EH (cell line): ENCODE measurements around the gene NT5DC4.
"Not testable (repeated sequence)": the region's sequence is repeated elsewhere in the genome, so short reads cannot be mapped to it uniquely, and the experiment has no call there.

Source experiments
- DNase-seq: peaks from one replicate; pipeline ENCODE4 v3.0.0-alpha.2; 2015; ENCODE audit warnings: low read depth

The NT5DC4 gene

DNA sequence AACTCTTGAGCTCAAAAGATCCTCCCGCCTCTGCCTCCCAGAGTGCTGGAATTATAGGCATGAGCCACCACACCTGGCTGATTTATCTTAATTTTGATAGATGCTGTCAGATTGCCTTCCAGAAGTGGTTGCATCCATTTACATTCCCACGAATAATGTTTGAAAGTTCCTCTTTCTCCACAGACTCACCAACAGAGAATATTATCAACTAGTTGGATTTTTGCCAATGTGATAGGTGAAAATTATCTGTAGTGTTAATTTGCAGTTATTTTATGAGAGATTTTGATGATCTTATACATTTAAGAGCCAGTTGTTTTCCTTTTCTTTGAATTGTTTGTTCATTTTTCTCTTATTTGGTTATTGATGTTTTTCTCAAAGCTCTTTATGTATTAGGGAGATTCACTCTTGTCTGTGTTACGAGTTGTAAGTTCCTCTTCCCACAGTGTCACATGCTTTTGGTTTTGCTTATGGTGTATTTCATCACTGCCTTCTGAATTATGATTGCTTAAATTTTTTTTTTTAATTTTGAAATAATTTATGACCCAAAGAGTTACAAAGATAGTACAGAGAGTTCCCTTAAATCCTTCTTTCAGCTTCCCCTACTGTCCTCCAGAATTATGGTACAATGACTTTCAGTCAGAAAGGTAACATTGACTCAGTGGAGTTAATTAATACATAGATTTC lies 20.7 kb upstream of the NT5DC4 start:
- no peak for DNase-seq

DNA sequence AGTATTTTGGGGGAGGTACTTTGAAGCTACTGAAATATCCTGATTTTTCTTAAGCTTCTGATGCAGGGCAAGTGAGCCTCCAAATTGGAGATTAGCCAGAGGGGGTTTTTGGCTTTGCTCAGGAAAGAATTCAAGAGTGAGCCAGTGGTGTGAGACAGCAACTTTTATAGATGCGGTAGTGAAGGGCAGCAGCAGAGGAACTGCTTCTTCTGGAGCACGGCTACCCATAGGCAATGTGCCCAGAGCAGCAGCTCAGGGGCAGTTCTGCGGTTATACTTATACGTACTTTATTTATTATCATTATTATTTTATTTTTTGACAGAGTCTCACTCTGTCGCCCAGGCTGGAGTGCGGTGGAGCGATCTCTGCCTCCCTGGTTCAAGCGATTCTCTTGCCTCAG lies 19.8 kb upstream of the NT5DC4 start:
- DNase-seq = no peak

DNA sequence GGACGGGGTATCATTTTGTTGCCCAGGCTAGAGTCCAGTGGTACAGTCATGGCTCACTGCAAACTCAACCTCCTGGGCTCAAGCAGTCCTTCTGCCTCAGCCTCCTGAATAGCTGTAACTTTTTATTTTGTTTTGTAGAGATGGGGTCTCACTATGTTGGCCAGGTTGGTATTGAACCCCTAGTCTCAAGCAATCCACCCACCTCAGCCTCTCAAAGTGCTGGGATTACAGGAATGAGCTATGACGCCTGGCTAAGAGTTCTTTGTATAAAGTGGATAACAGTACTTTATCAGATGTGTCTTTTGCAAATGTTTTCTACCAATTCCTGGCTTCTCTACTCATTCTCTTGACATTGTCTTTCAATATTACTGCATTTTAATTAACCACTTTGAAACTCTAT lies 17.1 kb upstream of the NT5DC4 start:
- DNase-seq = no peak

DNA sequence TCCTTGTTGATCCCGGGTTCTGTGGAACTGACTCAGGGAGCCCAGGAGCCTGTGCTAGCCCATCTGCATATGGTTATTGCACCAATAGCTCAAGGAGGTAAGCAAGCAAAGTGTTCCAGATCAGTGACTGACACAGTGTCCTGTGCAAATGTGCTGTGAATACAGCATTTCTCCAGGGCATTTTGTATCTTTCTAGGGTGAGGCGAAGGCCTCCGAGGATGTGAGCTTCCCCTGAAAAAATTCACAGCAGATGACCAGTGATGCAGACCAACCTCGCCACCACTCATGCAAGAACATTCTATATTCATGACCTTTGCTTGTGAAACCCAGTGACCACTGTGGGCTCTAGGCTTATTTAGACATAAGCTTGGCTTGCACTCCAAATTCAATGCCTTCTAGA lies 15.2 kb upstream of the NT5DC4 start:
- peak; percentile 22 for DNase-seq

DNA sequence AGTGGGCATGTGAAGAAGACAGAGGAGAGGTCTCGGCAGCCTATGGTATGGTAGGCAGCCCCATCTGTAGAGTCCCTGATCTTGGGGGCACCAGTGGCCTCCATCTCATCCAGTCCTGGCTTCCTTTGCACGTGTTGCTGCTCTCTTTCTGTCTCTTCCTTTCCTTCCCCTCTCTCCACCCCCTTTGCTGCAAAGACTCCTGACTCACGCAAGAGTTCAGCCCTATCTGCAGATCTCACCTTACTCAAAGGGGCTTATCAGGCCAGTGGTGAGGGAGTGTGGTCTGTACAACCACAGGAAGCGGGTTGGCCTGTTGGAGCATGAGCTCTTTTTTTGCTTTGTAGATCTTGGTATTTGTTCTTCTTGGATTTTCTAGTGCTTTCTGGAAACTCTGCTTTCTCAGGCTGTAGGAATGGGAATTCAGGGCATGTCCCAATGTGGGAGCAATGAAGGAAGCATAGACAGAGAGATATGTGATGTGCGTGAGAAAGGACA lies 14.6 kb upstream of the NT5DC4 start:
- DNase-seq = peak; percentile 83

DNA sequence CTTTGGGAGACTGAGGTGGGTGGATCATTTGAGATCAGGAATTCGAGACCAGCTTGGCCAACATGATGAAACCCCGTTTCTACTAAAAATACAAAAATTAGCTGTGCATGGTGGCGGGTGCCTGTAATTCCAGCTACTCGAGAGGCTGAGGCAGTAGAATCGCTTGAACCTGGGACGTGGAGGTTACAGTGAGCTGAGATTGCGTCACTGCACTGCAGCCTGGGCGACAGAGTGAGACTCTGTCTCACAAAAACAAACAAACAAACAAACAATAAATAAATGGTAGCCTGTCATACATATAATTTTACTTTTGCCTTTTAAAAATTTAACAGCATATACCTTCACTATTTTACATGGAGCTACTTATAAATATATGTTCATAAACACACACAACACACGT lies 13.9 kb upstream of the NT5DC4 start:
- DNase-seq = not testable (repeated sequence)

DNA sequence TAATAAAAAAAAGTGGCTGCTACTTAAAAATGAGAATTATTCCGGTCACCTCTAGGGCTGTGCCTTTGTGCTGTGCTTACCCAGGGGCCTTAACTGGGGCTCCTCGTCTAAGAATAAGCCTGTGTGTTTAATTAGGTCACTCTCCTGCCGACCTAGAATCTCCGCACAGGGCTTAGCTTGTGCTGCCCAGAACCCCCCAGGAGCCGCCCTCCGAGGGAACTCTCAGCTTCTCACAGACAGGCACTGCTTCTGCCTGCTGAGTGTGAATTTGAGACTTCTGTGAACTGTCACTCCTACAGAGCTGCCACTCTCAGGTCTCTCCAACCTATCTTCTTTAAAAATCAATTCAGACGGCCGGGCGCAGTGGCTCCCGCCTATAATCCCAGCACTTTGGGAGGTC lies 11.9 kb upstream of the NT5DC4 start:
- no peak for DNase-seq

DNA sequence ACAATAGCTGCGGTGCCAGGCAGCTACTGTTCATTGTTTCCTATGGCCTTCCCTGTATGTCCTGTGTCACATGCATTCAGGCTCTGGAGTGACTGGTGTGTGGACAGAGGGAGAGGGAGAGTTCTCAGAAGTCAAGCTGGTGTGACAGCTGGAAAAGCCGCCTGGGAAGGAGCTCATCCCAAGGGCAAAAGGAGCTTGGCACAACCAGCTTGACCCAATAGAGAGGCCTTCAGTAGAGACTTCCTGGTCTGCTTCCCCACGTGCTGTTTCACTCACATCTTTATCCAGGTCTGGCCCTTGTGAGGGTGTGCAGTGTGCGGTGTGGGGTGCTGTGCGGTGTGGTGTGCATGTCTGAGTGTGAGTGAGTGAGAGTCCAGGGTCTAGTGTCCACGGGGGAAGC lies 11.1 kb upstream of the NT5DC4 start:
- no peak for DNase-seq

DNA sequence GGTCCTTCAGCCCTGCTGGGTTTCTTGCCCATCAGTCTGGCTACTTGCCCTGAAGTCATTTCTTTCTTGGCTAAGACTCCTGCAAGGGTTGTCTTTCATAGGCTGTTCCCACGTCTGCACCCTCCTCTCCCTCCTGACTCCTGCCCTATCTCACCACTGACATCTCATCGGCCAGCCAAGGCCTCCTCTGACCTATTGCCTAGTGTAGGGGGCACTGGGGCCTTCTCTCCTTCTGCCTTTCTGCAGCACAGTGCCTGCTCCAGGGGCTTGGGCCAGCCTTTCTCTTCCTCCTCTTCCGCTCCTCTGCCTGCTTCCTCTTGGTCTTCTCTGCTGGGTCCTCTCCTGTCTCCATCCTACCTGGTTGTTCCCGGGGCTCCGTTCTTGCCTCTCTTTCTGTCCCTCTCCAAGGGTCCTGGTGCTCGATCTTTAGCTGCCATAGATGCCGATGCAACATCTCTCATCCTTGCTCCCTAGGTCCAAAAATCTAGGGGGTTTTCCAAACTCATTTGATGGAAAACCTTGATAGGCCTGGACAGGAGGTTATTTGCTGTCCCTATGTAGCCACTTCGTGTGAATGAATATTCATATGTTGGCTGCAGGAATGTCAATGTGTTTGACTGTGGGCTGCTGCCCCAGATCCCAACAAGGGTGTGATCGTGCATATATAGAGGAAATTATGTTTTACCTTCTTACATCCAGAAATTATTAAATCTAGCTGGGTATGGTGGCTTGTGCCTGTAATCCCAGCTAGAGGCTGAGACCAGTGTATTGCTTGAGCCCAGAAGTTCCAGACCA lies 9.7 kb upstream of the NT5DC4 start:
- no peak for DNase-seq

DNA sequence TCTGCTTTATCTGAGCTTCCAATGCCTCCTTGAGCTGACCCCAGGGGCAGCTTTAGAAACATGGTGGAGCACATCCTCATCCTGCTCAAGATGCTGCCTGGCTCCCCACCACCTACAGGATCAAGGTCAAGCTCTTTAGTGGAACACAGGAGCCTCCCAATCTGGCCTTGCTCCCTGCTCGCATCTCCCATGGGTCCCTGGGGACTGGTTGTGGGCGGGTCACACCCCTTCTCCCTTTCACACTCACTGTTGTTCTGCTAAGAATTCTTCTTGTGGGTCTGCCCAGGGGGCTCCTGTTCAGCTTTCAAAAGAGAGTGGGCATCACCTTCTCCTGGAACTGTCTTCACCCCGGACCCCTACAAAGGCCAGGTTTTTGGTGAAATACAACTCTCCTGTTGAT lies 8.4 kb upstream of the NT5DC4 start:
- no peak for DNase-seq

DNA sequence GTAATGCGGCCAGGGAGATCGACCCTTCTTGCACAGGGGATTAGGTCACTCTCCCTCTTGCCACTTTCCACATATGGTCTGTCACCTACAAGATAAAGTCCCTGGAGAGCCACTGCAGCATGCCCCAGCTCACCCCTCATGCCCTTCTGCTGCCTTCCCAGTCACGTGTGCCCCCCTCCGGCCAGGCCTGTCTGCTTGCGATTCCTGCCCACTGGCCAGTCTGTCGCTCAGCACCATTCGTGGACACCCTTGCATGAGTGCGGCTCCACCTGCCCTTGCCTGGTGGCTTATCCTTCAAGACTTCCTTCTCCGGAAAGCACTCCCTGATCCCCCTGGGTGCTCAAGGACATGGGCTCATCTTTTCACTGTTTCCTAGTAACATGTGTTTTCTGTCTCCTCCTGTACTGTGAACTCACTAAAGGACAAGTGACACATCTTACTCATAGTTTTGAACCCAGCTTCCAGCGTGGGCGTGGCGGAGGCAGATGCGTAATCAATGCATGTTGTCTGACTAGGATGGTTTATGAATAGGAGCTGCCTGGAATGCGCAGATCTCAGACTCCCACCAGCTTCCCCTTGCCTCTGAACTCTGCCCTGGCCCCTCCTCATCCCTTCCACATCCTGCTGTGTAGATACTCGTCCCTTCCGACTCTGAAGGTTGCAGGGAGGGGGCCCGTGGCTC lies 7.8 kb upstream of the NT5DC4 start:
- DNase-seq = peak; percentile 58

DNA sequence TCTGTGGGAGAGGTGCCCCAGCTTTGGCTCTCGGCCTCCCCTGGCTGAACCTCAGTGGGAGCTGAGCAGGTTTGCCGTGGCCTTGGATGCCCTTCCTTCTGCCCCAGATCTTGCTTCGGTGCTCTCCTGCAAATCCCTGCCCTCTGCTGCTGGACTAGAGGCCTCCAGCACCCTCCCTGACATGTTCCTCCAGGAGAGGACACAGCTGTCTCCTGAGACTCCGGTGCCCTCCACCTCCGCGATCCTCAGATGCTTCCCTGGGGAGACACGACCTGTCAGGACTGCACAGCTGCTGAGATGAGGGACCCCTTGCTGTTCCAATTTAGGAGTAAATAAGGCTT lies 7.3 kb upstream of the NT5DC4 start:
- no peak for DNase-seq

DNA sequence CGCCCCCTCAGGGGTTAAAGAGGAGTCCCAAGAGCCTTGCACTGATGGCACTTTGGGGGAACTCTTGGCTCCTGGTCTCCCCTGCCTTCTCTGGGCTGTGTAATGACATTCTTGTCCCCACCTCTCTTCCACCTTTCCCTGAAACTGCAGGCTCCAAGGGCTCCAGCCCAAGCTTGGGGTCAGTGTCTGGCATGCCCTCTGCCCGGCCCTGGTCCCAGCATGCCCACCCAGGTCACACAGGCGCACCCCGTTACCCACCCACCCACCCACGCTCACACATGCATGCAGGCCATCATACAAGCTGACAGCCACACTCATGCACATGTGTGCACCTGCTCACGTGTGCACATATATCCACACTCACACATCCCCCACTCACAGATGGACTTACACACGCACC lies 6.9 kb upstream of the NT5DC4 start:
- DNase-seq = no peak

DNA sequence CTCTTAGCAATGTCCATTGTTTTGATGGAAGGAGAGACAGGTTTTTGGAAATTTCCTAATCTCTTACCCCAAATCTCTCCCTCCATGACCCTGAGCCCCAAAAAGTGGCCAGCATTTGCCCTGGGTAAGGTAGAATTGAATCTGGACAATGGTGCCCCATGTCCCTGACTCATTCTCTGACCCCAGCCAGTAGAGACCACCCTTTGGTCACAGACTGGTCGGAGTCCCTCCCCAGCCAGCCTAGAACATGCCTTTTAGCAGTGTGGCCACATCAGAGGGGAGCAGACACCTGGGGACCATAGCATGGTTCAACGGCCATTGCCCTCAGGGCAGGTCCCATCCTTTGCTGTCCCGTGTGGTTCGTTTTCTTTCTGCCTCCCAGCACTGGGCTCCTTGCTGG lies 6.5 kb upstream of the NT5DC4 start:
- DNase-seq = no peak

DNA sequence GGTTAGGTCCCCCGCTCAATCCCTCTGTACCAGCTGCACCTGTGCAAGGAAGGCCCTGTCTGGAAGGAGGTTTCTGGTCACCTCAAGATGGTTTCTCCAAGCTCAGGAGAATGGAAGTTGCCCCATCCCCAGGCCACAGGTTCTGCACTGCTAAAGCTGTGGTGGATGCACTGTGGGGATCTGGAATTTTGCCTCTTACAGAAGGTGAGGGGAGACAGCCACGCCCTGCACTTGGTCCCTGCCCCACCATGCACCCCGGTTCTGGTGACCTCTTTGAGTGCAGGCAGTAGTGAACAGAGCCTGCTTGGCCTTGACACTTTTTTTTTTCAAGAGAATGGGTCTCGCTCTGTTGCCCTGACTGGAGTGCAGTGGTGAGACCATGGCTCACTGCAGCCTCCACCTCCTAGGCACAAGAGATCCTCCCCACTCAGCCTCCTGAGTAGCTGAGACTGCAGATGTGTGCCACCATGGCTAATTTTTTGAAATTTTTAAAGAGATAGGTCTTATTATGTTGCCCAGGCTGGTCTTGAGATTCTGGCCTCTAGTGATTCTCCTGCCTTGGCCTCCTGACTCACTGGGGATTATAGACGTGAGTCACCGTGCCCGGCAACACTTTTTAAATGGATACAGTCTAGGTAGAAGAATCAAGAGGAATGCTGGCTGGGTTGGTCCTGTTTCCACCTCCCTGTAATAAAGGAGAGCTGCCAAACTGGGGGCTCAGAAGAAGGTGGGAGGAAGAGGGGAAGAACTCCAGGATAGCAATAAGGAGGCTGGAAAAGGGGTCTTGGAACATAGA lies 5.8 kb upstream of the NT5DC4 start:
- peak; percentile 61 for DNase-seq

DNA sequence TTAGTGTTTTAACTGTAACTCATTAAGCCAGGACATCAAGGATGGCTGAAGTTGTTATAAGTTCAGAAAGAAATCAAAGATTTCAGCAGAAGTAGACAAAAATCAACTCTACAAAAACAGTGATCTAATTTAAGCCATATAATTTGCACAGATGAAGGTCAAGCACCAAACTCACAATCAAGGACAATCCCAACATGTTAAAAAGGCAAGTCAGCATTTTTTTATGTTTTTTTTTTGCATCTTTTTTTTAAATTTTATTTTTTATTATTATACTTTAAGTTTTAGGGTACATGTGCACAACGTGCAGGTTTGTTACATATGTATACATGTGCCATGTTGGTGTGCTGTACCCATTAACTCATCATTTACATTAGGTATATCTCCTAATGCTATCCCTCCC lies 4.7 kb upstream of the NT5DC4 start:
- DNase-seq = not testable (repeated sequence)

DNA sequence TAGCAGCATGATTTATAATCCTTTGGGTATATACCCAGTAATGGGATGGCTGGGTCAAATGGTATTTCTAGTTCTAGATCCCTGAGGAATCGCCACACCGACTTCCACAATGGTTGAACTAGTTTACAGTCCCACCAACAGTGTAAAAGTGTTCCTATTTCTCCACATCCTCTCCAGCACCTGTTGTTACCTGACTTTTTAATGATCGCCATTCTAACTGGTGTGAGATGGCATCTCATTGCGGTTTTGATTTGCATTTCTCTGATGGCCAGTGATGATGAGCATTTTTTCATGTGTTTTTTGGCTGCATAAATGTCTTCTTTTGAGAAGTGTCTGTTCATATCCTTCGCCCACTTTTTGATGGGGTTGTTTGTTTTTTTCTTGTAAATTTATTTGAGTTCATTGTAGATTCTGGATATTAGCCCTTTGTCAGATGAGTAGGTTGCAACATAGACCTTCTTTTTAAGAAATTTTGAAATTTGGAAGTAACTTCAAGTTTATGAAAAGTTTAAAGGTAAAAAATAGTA lies 3.9 kb upstream of the NT5DC4 start:
- not testable (repeated sequence) for DNase-seq

DNA sequence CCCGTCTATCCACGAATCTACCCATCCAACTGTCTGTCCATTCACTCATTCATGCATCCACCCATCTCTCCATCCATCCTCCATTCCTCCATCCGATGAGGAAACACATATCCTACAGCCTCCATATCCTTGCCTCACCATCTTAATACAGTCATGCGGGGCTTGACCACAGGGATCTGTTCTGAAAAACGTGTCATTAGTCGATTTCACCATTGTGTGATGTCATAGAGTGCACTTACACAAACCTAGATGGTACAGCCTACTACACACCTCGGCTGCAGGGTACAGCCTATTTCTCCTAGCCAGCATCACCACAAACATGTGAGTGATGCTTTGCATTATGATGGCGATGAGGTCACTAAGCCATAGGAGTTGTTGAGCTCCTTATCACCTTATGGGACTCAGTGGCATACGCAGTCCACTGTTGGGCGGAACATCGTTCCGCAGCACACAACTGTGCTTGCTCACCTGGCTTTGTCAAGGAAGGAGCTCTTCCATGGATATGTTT lies 1.9 kb upstream of the NT5DC4 start:
- no peak for DNase-seq

DNA sequence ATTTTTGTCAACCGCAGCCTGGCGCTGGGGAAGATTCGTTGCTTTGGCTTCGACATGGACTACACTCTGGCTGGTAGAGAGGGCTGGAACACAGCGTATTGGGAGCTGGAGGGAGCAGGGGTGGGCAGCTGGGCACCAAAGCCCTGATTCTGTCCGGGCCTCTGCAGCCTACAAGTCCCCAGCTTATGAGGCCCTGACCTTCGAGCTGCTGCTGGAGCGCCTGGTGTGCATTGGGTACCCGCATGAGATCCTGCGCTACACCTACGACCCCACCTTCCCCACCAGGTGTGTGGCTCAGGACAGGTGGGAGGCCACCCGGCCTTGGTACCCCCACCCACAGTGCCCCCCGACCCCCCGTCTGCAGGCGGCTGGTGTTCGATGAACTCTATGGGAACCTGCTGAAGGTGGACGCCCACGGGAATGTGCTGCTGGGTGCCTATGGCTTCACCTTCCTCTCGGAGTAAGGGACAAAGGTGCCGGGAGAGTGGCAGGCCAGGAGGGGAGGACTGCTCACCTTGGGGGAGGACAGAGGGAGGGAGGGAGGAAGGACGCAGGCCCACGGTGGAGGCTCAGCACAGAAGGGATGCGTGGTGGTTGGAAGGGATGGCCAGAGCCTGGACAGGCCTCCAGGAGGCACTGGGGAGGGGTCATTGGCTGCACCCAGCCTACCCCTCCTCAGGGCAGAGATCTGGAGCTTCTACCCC lies 1.2 kb downstream of the NT5DC4 start:
- no peak for DNase-seq

DNA sequence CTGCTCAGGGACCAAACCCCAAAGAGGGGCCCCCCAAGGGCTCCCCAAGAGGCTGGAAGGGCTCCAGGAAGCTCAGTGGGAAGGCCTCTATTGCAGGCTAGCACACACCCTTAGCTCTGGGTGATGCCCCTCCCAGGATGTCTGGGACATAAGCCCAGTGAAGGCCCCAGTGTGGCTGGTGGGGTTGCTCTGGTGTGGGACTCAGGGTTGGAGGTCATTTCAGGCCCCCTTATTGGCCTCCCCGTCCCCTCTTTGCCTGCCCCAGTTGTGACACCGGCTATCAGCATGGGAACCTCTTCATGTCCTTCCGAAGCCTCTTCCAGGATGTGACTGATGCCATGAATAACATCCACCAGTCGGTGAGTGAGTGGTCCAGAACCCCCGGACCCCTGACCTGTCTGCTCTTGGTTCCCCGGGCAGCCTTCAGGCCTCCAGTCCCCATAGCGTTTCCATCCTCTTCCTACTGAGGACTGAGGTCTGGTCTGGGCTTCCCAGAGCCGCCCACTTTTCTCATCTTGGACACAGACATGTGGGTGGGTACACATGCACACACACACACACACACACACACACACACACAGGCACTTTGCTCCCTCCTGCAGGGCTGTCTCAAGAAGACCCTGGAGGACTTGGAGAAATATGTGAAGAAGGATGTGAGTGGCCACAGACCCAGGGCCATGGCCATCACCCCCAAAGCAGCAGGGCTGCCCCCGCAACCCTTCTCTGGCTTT lies 2.2 kb downstream of the NT5DC4 start:
- no peak for DNase-seq

DNA sequence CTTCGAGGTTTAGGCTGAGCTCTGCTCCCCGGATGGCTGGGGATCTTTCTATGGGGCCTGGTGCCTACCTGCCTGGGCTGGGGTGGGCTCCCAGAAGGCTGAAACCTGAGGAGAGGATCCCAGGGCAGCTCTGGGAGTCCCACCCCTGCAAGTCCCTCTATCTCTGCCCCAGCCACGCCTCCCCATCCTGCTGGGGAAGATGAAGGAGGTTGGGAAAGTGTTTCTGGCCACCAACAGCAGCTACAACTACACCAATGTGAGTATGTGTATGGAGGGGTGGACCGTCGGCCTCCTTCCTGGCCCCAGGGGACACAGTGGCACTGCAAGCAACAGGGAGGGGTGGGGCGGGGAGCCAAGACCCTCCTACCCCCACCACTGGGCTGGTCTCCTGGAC lies 2.7 kb downstream of the NT5DC4 start:
- DNase-seq = no peak
